HG02870 (cell line): ENCODE measurements around the gene BRI3BP.

Experiments
- ATAC-seq: cut with Tn5 transposase; IDR thresholded peaks from one replicate; pipeline ENCODE4 v1.9.1; 2021; ENCODE audit warnings: mild to moderate bottlenecking, moderate library complexity; ENCODE audit not compliant: unreplicated experiment

BRI3BP gene, protein sequence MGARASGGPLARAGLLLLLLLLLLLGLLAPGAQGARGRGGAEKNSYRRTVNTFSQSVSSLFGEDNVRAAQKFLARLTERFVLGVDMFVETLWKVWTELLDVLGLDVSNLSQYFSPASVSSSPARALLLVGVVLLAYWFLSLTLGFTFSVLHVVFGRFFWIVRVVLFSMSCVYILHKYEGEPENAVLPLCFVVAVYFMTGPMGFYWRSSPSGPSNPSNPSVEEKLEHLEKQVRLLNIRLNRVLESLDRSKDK

DNA sequence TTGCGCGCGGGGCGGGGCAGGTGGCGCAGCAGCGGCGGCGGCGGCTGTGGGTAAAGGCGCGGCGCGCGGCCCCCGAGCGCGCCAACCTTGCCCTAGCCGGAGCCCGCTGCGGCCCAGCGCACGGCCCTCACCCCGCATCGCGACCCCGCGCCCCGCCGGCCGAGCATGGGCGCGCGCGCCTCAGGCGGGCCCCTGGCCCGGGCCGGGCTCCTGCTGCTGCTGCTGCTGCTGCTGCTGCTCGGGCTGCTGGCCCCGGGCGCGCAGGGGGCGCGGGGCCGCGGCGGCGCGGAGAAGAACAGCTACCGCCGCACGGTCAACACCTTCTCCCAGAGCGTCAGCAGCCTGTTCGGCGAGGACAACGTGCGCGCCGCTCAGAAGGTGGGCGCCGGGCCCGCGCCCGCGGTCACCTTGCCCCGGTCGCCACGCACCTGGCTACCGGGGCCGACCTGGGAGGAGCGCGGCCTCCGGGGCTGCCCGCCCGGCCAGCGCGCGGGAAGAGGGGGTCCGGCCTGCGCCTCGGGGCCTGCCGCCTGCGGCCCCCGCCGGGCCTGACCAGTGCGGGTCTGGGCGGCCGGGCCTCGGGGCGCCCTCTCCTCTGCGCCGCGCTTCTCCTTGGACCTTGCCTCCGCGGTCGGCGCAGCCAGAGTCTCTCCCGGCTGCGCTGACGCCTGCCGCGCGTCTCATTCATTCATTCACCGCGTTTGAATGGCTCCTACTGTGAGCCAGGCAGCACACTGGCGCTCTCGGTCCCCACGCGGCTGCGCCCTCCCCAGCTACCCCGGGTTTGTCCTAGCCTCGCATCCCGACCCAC, at the start of gene BRI3BP:
Gene BRI3BP, plus strand, starts transcription at position 20 of the 811 bp plus-strand sequence. Its CDS starts 146 bp downstream, at position 166.
- peak; percentile 44 for ATAC-seq

DNA sequence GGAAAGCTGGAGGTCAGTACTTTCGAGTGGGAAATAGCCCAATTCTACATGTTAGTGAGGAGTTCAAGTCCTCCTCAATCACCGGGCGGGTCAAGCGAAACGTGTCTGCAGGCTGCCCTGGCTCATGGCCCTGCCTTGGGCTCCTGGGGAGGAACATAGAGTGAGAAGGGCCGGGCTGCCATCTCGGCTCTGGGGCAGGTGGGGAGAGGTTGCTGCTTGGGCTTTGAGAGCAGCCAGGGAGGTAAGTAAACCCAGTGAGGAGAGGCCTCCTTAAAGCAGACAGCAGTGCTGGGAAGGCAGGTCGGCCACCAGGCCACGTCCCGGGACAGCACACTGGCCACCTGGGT, 47.0 kb upstream of the BRI3BP start:
- ATAC-seq = no peak

- no peak for ATAC-seq
These were observed 46.4 kb upstream of the BRI3BP start for GRCh38 chr12:124947013-124947412.

GRCh38 chr12:124947561-124948398, 45.7 kb upstream of the BRI3BP start:
- ATAC-seq = no peak

- no peak for ATAC-seq
These were observed 44.4 kb upstream of the BRI3BP start for GRCh38 chr12:124949066-124949465.

GRCh38 chr12:124949779-124950728, 43.4 kb upstream of the BRI3BP start:
- ATAC-seq = no peak

DNA sequence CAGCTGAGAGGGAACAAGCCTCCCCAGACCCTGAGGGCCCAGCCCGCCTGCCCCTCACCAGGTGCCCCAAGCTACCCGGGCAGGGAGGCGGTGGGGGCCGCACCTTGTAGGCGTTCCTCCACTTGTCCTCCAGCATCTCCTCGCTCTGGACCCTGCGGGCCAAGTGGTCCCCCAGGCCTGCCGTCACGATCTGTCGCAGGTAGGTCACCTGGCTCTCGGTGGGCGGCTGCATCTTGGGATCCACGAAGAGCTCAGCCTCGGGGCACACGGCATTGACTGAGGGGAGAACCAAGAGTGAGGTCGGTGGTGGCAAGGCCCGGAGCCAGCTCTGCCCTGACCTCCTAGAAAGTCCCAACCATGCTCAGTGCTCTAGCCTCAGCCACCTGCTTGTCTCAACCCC, 41.1 kb upstream of the BRI3BP start:
- no peak for ATAC-seq

- ATAC-seq = no peak
These were observed 40.6 kb upstream of the BRI3BP start for GRCh38 chr12:124952801-124953200.

DNA sequence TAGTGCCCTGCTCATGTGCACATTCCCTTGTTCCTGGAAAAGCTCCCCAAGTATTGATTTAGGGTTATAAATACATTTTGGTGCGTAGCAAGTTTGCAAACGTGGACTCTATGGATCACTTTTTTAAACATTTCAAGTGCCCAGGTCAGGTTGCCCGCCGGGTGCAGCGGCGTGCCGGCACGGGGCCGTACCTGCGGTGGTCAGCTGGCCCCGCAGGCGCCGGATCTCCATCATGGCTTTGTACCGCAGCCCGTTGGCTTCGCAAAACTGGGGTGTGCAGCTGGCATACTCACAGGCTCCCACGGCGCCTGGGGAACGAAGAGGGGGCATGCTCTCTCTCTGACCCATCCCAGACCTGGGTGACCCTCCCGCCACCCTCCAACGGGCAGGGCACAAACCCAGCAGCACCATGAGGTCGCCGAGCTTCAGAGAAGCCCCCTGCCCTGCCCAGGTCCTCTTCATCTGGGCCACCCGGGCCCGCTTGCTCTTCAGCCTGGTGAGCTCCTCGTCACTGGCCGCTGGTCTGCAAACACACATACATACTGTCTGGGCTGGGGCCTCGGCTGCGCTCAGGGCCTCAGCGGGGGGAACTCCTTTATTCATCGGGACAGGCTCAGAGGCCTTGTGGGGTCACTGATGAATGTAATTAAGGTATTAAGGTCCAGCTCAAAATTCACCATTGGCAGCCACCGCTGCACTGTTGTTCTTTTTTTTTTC, 39.6 kb upstream of the BRI3BP start:
- ATAC-seq = no peak

- ATAC-seq = no peak
These were observed 38.7 kb upstream of the BRI3BP start for GRCh38 chr12:124954771-124955170.

DNA sequence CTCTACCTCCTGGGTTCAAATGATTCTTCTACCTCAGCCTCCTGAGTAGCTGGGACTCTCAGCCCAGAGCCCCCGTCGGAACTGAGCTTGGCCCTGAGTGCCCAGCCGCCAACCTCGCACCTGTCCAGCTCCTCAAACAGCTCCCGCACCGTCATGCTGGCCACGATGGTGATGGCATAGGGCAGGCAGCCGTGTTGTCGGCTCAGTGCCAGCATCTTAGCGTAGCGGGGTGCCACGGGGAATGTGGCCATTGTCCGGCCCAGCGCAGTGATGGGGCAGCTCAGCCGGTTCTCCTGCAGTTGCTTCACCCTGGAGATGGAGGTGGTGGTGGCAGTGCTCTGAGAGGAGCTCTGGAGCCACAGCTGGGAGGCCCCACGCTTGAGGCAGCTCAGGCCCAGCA, 36.9 kb upstream of the BRI3BP start:
- no peak for ATAC-seq

GRCh38 chr12:124961055-124961454, 32.4 kb upstream of the BRI3BP start:
- no peak for ATAC-seq

- ATAC-seq = no peak
These were observed 30.2 kb upstream of the BRI3BP start for GRCh38 chr12:124963211-124963610.

- no peak for ATAC-seq
These were observed 29.2 kb upstream of the BRI3BP start for GRCh38 chr12:124964251-124964650.

DNA sequence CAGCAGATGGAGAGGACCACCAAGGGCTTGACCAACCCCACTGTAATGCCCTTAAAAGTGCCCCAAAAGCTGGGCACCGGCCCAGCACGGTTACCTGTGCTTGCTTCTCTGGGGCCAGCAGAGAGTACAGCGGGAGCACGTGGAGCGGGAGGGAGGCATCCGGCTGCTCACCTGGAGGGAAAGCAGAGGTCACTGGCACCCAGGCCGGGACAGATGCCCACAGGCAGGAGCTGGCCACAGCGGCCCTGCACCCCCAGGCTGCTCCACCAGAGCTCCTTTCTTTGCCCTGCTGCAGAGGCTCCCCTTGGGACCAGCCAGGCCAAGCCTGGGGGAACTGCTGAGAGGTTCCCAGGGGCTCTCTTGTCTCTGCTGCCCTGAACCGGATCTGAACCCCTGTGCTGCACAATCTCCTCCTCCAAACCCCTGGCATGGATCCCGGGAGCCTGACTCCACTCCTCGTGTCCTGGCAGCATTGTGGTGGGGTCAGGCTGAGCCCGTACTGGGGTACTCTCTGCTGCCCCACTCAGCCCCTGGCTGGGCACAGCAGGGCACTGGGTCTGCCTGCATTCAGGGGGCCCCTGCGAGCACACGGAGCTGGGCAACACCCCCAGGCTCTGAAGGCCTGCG, 28.5 kb upstream of the BRI3BP start:
- no peak for ATAC-seq

- ATAC-seq = no peak
These were observed 26.3 kb upstream of the BRI3BP start for GRCh38 chr12:124967016-124967739.

DNA sequence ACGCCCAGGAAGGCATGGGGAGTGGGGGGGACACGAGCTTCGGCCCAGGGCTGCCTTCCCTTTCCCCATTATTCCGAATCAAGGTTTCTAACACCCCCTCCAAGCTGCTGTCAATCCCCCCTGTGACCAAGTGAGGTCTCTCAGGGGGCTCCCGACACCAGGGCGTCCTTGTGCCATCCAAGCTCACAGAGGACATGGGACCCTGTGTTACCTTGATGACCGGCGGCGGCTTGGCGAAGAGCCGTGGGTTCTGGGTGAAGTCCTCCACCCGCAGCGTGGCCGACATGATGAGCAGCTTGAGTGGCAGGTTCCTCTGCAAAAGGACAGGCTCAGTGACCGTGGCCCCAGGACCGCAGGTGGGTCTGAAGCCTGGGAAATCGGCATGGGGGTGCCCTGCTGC, 24.8 kb upstream of the BRI3BP start:
- ATAC-seq = no peak

- ATAC-seq = no peak
These were observed 22.6 kb upstream of the BRI3BP start for GRCh38 chr12:124970647-124971402.
